Cerebellar cortex (tissue), 1 donor: ENCODE measurements around the gene GRAMD2B.

Experiments used
- DNase-seq: peaks from one replicate; pipeline ENCODE4 v3.0.0-alpha.2; 2015; ENCODE audit warnings: low spot score

Gene GRAMD2B

DNA sequence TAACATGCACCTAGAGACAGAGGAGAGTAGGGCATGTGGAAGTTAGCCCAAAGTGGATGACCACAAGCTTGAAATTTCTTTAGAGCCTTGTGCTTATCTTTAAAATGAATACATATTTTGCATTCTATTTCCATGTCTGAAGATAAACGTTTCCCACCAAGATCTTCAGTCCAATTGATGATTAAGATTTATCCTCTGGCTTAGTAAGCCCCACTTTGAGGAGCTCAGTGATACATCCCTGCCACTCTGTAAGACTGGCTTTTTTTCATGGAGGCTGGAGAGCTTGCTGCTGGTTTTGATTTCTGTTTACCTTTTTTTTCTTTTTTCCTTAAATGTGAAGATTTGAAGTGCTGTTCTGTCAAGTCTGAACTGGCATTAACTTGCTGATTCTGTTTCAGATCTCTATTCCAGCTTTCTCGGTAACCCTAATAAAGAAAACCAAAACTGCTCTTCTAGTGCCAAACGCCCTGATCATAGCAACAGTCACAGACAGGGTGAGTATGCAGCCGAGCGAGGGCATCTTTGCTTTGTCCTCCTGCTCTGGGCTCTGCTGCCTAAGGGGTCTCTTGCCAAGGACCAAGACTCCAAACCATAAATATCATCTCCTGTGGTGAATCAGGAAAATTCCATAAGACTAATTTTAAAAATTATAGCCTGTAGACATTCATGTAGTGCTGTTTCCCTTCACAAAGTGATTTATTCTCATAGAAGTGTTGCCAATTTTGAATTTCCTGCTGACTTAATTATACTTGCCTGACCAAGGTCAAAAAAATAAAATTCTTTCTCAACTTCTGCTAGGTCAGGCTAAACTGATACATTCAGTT, 54.3 kb downstream of the GRAMD2B start:
- no peak for DNase-seq

DNA sequence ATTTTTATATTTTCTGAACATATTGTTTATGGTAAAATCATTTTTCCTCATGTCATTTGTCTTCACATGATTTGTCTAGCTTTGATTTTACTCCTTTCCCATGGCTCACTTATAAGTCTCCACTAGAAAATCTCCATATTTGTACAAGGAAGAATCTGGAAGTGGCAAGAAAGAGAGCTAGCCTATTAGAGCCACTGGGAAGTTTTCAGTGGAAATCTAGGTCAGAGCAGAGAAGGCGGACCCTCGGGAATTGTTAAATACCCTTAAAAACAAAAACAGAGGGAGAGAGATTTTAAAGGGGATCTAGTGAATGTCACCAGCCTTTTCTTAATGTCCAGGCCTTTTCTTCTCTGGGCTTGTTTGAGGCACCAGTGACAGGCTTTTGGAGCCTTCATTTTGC, 56.6 kb downstream of the GRAMD2B start:
- DNase-seq: no peak

DNA sequence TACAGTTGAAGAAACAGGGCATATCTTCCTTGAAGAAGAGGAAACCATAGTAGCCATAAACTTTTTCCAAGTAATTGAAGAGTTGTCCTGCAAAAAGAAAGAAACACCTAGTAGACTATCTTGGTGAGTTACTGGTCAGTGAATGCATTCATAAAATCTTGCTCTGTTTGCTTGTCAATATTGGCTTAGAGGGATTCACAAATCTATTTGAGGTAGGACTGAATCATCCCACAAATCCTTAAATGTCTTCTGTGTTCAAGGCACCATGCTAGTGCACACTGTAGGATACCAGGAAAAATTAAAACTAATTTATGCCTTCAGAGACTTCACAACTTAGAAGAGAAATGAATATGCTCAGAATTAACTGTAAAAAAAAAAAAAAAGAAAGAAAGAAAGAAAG, 57.6 kb downstream of the GRAMD2B start:
- DNase-seq: no peak

DNA sequence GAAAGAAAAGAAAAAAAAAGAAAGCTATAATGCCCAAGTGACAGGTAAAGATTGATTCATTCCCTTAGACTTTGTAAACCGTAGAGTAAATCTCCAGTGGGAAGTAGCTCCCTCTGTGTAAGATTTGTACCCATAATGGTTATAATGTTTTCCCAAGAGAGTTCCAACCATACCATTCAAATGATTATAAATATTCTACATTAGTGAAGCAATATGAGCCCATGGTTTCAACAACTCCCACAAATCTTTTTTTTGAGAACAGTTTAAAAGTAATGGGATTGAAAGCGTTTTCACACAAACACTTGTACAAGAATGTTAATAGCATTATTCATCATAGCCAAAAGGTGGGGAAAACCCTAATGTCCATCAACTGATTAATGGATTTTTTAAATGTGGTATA, 58.0 kb downstream of the GRAMD2B start:
- DNase-seq: no peak

DNA sequence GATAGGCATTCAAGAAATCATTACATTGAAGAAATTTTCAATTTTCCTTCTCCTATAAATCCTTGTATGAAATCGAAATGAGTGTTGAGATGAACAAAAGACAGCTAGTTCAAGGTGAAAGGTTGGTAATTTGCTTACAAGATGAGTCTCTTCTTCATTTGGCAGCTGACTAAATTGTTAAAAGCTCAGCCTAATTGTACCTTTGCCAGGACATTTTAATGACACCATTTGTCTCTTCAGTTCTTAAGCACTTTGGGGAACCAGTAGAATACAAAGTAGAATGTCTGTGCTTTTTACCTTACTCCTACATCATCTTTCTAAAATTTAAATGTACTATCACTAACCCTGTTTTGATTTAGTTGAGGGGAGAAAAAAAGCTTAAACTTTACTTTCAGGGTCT, 59.4 kb downstream of the GRAMD2B start:
- DNase-seq: peak; percentile 54

DNA sequence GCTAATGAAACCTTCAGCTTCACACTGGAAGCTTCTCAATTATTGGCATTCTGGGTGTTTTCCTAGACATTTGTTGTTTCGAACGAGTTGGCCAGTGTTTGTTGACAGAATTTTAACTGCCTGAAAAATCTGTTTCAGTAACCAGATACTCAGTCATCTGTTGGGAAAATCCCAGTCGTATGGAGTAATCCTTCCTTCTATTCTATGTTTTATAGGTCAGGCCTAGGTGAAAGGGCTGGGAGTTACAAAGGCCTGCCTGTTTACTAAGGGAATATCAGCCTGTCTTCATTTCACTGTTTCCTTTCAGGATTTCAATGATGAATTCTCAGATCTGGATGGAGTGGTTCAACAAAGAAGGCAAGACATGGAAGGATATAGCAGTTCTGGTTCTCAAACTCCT, 59.9 kb downstream of the GRAMD2B start:
- no peak for DNase-seq

DNA sequence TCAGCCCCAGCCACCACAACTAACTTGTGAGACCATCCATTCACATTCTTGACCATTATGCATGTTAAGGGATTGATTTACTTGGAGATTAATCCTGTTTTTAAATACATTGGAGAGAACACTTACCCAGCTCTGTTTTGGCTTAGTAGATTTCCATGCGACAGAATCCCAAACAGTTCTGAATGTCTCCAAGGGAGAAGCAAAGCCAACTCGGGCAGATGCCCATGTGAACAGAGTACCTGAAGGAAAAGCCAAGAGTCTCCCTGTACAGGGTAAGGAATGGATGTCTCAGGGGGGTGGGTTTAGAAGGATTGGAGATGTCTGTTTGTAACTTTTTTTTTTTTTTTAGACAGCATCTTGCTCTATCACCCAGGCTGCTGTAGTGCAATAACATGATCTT, 61.0 kb downstream of the GRAMD2B start:
- DNase-seq: no peak

DNA sequence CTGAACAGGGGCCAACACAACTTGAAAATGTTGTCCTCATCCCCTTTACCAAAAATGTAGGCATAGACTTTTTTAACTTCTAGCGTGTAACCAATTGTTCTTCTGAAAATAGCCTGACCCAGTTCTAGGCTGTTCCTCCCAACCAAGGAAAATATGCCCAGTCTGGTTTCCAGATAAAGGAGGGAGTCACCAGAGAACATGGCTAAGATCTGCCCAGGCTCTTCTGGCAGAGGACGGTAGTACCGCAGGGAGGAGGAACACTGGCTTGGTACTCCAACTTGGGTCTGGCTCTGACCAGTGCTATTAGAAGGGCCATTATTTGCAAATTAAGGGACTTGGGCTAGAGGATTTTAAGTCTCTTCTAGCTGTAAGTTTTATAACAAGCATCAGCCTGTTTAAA, 63.1 kb downstream of the GRAMD2B start:
- peak; percentile 42 for DNase-seq

DNA sequence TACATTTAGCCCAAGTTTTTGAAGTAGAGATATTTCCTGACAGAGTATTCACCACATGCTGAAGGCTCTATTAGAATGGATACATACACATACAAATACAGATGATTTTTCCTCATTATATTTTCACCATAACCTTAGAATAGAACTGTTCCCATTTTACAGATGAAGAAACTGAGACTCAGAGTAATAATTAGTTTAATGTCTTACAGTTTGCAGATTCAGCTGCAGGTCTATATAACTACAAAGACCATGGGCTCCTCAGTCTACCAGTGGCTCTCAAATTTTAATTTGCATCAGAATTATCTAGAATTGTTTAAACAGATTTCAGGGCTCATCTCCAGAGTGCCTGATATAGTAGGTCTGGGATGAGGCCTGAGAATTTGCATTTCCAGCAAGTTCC, 64.4 kb downstream of the GRAMD2B start:
- no peak for DNase-seq

DNA sequence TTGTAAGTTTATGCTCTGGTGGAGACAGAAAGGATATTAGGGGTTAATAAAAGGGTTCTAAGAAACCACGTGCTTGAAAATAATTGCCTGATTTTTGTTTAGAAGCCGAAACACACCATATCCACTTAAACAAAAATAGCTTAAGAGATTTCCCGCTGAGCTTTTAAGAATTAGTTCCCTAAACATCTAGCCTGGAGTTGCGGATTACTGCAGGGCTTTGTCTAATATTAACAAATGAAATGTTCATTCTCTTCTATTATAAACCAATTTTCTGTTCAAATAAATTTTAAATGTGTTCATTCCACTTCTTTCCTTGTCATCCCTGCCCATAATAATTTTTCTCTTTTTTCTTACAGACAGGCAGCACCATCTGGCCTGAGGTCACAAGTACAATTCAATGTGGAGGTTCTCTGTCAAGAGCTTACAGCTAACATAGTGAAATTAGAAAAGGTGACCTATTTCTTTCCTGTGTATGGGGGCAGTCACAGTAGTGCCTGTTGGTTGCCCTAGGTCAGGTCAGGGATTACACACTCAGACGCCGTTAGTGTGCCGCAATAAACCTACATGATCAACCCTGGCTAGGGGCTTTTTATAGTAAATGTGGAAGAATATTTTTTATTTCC, 65.3 kb downstream of the GRAMD2B start:
- peak; percentile 54 for DNase-seq

DNA sequence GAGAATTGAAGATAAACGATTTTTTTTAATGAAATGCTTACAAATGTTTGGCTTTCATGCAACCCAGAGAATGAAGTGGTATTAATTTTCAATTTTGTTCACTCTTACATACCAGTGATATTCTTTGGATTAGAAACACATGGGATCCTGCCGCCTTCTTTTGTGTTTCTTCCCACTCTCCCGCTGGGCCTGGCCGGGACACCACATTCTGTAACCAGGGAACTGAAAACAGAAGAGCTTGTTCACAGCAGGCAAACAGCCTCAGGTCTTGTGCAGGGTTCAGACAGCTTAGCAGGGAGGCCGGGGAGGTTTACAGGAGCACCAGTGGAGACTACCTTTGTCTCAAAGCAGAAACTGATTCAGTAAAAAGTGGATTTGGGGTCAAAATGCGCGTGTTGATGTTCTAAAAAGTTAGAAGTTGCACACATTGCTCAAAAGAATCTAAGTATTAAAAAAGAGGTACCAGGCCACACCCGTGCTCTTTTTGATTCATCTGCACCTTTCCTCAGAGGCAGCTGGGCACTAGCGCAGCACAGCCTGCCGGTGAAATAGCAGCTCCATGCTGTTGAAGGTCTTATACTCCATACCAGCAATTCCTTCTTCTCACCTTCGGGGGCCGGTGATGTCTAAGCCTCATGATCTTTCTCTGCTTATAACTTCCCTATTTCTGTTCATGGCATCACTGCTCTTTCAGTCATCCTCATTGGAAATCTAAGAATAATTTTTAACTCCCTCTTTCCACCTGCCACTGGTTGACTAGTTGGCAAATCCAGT, 67.1 kb downstream of the GRAMD2B start:
- DNase-seq: peak; percentile 56

DNA sequence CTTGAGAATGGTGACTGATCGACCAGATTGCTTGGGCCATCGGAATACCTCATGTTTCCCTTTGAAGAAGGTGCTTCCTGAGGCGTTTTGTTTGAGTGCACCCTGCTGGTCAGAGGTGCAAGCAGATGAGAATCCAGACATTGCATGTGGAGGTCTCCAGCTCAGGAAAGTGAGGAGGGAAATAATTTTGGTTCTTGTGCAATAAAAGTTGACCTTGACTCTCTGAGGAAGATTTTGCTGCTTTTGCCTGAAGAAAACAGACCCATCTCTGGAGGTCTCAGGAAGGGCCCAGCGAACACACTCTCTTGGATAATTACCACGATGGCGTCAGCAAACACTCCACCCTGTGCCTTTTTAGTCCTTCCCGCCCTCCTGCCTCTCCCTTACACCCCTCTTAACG, 69.7 kb downstream of the GRAMD2B start:
- no peak for DNase-seq

DNA sequence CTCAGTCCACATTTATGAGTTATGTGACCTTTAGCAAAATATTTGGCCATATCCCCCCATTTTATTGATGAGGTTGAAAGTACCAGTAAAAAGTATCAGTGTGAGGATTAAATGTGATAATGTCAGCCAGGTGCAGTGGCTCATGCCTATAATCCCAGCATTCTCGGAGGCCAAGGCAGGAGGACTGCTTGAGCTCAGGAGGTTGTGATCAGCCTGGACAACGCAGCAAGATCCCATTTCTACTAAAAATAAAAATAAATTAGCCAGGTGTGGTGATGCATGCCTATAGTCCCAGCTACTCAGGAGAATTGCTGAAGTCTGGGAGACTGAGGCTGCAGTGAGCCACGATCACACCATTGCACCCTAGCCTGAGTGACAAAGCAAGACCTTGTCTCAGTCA, 71.2 kb downstream of the GRAMD2B start:
- DNase-seq: no peak

DNA sequence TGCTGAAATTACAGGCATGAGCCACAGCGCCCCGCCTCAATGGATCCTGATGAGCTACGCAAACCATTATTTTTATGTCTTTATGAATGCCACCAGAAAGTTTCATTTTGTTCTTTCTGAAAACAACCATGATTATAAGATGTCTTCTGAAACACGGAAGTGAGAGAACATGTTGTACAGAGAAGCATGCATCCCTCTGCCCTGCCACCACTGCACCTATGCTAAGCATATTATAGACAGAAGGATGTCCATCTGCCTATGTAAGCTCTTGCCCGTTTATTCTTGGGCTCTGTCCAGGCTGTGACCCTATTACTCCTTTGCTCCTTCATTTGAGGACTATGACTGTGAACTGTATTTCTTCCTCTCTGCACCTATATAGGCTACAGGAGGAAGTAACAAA, 74.3 kb downstream of the GRAMD2B start:
- DNase-seq: peak; percentile 74

DNA sequence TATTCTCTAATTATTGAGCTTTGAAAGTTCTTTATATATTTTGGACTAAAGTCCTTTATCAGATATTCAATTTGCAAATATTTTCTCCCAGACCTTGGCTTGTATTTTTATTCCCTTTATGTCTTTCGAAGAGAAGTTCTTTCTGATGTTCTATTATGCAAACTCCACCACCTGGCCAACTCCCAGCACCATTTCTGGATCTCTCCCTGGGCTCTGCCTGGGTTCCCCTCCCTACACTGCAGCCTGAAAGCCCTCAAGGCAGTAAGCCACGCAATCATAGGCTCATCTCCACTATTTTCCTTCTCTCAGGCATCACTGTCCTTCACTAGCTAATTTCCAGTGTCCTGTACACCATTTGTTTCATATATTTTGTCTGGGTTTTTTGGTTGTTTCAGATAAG, 76.1 kb downstream of the GRAMD2B start:
- DNase-seq: no peak

DNA sequence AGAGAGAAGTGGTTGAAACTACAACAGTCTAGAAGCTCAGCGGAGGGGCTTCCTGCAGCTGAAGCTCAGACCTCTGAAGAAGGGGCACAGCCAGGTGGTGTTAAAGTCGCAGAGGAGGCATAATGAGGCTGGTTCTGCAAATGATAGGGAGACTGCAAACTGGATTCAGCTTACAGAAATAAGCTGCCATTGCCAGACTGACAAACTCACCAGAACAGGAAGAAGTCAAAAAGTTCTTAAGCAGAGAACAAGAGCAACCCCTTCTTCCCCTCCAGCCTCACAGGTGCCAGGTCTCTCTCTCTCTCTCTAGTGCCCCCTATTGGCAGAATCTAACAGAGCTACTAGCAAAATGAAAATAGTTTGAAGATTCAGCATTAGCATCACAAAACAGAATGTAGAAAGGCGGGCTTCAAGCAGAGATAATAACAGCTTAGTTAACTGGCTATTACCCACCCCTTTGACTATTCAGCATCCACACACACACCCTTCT, 76.7 kb downstream of the GRAMD2B start:
- DNase-seq: no peak

DNA sequence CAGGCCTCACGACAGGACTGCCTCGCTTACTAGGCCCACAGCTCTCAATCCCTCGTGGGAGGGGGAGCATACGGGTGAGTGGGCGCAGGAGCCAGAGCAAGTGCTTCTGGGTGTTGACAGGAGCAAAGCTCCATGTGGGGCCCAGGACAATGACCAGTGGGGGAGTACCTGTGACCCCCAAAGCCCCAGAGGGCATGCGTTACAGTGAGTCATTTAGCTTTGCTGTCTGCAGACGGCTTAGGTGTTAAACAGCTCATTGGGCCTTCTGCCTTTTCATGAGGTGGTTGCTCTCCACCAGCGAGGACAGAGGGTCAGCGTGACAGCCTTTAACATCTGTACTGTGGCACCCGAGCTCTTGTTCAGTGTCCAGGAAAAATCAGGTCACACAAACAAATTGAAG, 78.2 kb downstream of the GRAMD2B start:
- no peak for DNase-seq

DNA sequence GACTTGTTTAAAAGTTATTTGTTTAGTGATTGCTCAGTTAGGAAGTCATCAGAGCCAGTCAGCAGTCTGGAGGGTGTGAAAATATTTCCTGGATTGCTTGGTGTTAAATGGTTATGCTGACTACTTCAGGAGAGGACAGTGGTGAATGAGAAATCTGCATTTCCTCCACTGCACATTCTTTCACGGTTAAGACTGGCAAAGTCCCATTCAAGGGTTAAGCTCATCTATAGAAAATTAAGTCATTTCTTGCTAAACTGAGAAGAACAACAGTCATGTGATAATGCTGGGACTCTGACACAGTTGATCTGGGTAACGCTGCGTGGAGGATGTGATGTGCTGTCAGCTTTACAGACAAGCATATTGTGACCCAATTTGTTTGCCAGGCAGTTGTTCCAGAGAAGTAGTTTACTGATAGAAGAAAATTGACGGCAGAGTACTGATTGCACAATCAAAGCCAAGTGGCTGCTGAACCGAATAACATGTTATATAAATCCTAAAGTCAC, 80.4 kb downstream of the GRAMD2B start:
- no peak for DNase-seq

DNA sequence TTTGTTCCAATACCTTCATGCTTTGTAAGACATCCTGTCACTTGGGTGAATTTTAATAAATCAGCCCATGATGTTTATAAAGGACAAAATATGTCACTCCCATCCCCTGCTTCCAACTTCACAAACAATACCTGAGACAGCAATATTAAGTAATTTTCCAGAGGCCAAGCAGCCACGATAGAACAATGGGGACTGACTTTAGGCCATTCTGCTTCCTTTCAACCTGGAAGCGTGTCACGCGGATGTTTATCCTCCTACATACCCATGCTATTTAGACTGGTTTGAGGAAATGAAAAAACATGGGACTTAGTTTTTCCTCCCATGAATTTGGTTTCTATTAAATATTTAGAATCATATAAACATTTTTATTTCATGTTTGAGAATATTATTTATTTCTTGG, 82.9 kb downstream of the GRAMD2B start:
- DNase-seq: no peak

DNA sequence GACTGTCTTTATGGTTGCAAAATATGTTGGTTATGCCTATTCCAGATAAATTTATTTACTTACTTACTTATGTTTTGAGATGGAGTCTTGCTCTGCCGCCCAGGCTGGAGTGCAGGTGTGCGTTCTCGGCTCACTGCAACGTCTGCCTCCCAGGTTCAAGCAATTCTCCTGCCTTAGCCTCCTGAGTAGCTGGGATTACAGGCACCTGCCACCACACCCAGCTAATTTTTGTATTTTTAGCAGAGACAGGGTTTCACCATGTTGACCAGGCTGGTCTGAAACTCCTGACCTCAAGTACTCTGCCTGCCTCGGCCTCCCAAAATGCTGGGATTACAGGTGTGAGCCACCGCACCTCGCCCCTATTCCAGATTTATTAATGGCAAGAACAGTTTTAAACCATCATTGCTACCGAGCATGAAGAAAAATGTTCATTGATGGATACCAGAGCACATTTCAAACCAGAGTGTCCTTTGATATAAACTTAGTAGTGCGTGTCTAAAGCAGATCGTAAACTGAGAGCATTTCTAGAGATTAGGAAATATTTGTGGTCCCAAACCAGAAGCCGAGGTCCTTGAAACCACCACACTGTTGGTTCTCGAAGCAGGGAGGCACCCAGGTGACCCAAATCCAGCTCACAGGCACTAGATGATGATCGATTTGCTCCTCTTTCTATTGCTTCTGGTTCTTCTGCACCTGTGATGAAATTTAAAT, 85.2 kb downstream of the GRAMD2B start:
- DNase-seq: no peak

DNA sequence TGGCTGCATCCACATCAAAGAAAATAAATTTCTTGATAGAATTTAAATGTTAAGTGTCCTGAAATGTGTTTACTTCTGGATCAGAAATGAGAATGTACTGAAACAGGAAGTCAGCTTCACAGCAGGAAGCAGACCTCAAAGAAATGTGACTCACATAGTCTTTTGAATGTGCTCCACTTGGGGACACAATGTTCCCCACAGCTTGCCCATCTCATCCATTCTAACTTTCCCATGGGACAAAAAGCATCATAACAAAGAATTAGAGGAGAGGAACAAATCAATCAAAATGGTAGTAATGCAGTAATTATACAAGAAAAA, 85.7 kb downstream of the GRAMD2B start:
- no peak for DNase-seq

DNA sequence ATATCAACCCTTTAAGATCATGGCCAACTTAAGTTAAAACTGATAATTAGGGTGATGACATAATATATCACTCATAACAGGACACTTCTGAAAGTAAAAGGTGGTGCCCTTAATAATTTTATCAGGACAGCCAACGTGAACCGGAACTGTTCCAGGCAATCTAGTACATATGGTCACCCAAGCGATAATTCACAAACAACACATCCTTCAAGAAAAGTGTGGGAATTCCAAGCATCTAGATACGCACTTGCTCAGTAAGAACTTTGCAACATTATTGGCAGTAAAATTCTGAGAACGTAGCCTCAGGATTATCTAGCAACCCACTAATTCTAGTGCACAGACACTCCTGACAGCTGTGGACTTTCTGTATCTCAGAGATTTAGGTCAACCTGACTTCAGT, 86.1 kb downstream of the GRAMD2B start:
- DNase-seq: no peak
